GM23338 (cell line): Measurements from ENCODE around the gene HNF4A. TPM values are rescaled to one million over a fixed set of nuclear protein-coding genes. Genes with fewer than 3 reads are reported as not detected.

Source experiments
- ATAC-seq: fragments of 200-7000 bp; cut with Tn5 transposase; 3 replicates; pipeline ENCODE4 v1.9.1; 2020
- DNase-seq: peaks from one replicate; pipeline ENCODE4 v3.0.0-alpha.2; 2015; ENCODE audit warnings: low spot score
- H2AFZ ChIP-seq: fragments of 200-600 bp; sonication (generic); 2 replicates; pipeline ENCODE4 v1.8.0; 2016; ENCODE audit warnings: antibody characterized with exemption, mild to moderate bottlenecking, moderate library complexity
- H3F3A ChIP-seq: fragments of 200-600 bp; sonication (generic); replicated peaks from 2 replicates; pipeline ENCODE4 v1.8.0; 2017; ENCODE audit warnings: antibody characterized with exemption, mixed run types, low read depth
- H3K27ac ChIP-seq: fragments of 200-600 bp; sonication (generic); 2 replicates; pipeline ENCODE4 v1.6.1; 2016; ENCODE audit warnings: low read depth
- H3K27me3 ChIP-seq: fragments of 200-600 bp; sonication (generic); 2 replicates; pipeline ENCODE4 v1.8.0; 2016; ENCODE audit warnings: mild to moderate bottlenecking, mixed run types, moderate library complexity; ENCODE audit not compliant: insufficient read depth
- H3K36me3 ChIP-seq: fragments of 200-600 bp; sonication (generic); 2 replicates; pipeline ENCODE4 v1.8.0; 2016; ENCODE audit warnings: mild to moderate bottlenecking; ENCODE audit not compliant: insufficient read depth
- H3K4me1 ChIP-seq: fragments of 200-600 bp; sonication (generic); 2 replicates; pipeline ENCODE4 v1.8.0; 2016; ENCODE audit warnings: mild to moderate bottlenecking, moderate library complexity; ENCODE audit not compliant: insufficient read depth
- H3K4me2 ChIP-seq: fragments of 200-600 bp; sonication (generic); 2 replicates; pipeline ENCODE4 v1.7.1; 2017; ENCODE audit warnings: mixed run types
- H3K4me3 ChIP-seq: fragments of 200-600 bp; sonication (generic); 2 replicates; pipeline ENCODE4 v1.6.1; 2016; ENCODE audit warnings: mixed run types
- H3K79me2 ChIP-seq: fragments of 200-600 bp; sonication (generic); replicated peaks from 2 replicates; pipeline ENCODE4 v1.8.0; 2017; ENCODE audit warnings: mild to moderate bottlenecking; ENCODE audit not compliant: insufficient read depth
- H3K9me2 ChIP-seq: fragments of 200-600 bp; sonication (generic); 2 replicates; pipeline ENCODE4 v1.8.0; 2017; ENCODE audit not compliant: insufficient read depth
- H4K20me1 ChIP-seq: fragments of 200-600 bp; sonication (generic); replicated peaks from 2 replicates; pipeline ENCODE4 v1.8.0; 2017; ENCODE audit warnings: mild to moderate bottlenecking; ENCODE audit not compliant: insufficient read depth
- H3K27ac Mint-ChIP-seq: 2 replicates; pipeline ENCODE4 v1.8.0; 2020; ENCODE audit warnings: inconsistent platforms, mild to moderate bottlenecking, moderate library complexity, mixed read lengths
- H3K27me3 Mint-ChIP-seq: 3 replicates; pipeline ENCODE4 v1.8.0; 2022; ENCODE audit warnings: low read depth, mild to moderate bottlenecking, moderate library complexity, mixed read lengths, inconsistent platforms; ENCODE audit not compliant: insufficient read depth, poor library complexity
- H3K36me3 Mint-ChIP-seq: 3 replicates; pipeline ENCODE4 v1.8.0; 2021; ENCODE audit warnings: low read depth, mild to moderate bottlenecking, inconsistent platforms, moderate library complexity, mixed read lengths
- H3K4me1 Mint-ChIP-seq: 3 replicates; pipeline ENCODE4 v1.8.0; 2020; ENCODE audit warnings: mild to moderate bottlenecking, inconsistent platforms, mixed read lengths
- H3K4me3 Mint-ChIP-seq: 3 replicates; pipeline ENCODE4 v1.8.0; 2021; ENCODE audit warnings: moderate library complexity, mild to moderate bottlenecking, inconsistent platforms, mixed read lengths
- H3K9me3 Mint-ChIP-seq: 3 replicates; pipeline ENCODE4 v1.8.0; 2020; ENCODE audit warnings: moderate library complexity, mild to moderate bottlenecking, inconsistent platforms, mixed read lengths
- CREB1 ChIP-seq: fragments of 250-450 bp; sonication (Bioruptor Pico); IDR thresholded peaks from 2 replicates; pipeline ENCODE4 v1.5.0; 2020; ENCODE audit warnings: low read depth, mild to moderate bottlenecking, moderate library complexity
- EZH2 ChIP-seq: fragments of 200-600 bp; sonication (generic); IDR thresholded peaks from one replicate; pipeline ENCODE4 v1.8.0; 2017; ENCODE audit warnings: antibody characterized with exemption, mild to moderate bottlenecking, low read depth; ENCODE audit not compliant: unreplicated experiment
- EZH2phosphoT487 ChIP-seq: fragments of 200-600 bp; sonication (generic); IDR thresholded peaks from one replicate; pipeline ENCODE4 v1.8.1; 2018; ENCODE audit warnings: antibody characterized with exemption; ENCODE audit not compliant: unreplicated experiment
- JUNB ChIP-seq: IDR thresholded peaks from one replicate; pipeline ENCODE4 v1.6.1; 2016; ENCODE audit warnings: antibody characterized with exemption; ENCODE audit not compliant: unreplicated experiment
- POLR2AphosphoS5 ChIP-seq: IDR thresholded peaks from 2 replicates; pipeline ENCODE4 v1.6.1; 2016; ENCODE audit warnings: antibody characterized with exemption, low read depth
- STAT1 ChIP-seq: IDR thresholded peaks from one replicate; pipeline ENCODE4 v1.6.1; 2016; ENCODE audit warnings: antibody characterized with exemption; ENCODE audit not compliant: unreplicated experiment
- ZNF114 ChIP-seq: fragments of 250-450 bp; sonication (Bioruptor Pico); IDR thresholded peaks from 2 replicates; pipeline ENCODE4 v1.5.0; 2020; ENCODE audit warnings: mild to moderate bottlenecking, moderate library complexity
- ZNF331 ChIP-seq: fragments of 250-450 bp; sonication (Bioruptor Pico); IDR thresholded peaks from 2 replicates; pipeline ENCODE4 v1.5.0; 2020; ENCODE audit warnings: low read depth, mild to moderate bottlenecking, moderate library complexity
- ZNF462 ChIP-seq: fragments of 250-450 bp; sonication (Bioruptor Pico); IDR thresholded peaks from 2 replicates; pipeline ENCODE4 v1.5.0; 2020; ENCODE audit warnings: mild to moderate bottlenecking, moderate library complexity
- polyA plus RNA-seq: library from polyadenylated mRNA; unstranded; fragments of >200 nt; fragmentation: Nextera tagmentation; extraction: Ambion mirVana; gene quantifications from 2 replicates; pipeline ENCODE4 v1.2.1, GENCODE V29; 2016
- total RNA-seq: library from RNA; depleted of rRNA; stranded (reverse); fragments of >200 nt; shearing (Covaris generic); gene quantifications from 2 replicates; pipeline ENCODE4 v1.2.3, GENCODE V29; 2014
- TF ChIP-seq, protein P1 (sequence below), 2 experiments: fragments of 200-600 bp in 1 of 2; sonication (generic) in 1 of 2; conservative IDR thresholded peaks; 2 replicates each; pipeline versions ENCODE4 v1.5.1 to v1.6.1; 2016 to 2017; ENCODE audit warnings: antibody characterized with exemption in 2 of 2, low read depth in 2 of 2, mild to moderate bottlenecking in 2 of 2, moderate library complexity in 1 of 2
- TF ChIP-seq, protein P2 (sequence below): IDR thresholded peaks from one replicate; pipeline ENCODE4 v1.6.1; 2018; ENCODE audit warnings: antibody characterized with exemption; ENCODE audit not compliant: unreplicated experiment
- TF ChIP-seq, protein P3 (sequence below): IDR thresholded peaks from 2 replicates; pipeline ENCODE4 v1.6.1; 2016; ENCODE audit warnings: antibody characterized with exemption

Gene HNF4A
- total and polyA plus RNA-seq, 2 experiments from 2014 or later, result not detected

- Histone ChIP-seq H3F3A (no peaks in the 10 kb centered on the region), H2AFZ (no peak overlapping the region), H3K36me3 (no peaks in the 10 kb centered on the region), H3K4me3 (no peak overlapping the region), H3K27me3 (no peaks in the 10 kb centered on the region), H4K20me1 (no peaks in the 10 kb centered on the region), H3K79me2 (no peaks in the 10 kb centered on the region), H3K27ac (no peak overlapping the region), H3K9me2 (no peaks in the 10 kb centered on the region), H3K4me1 (no peaks in the 10 kb centered on the region), H3K4me2 (no peak overlapping the region)
- ATAC-seq (no peak), DNase-seq (no peak)
- peaks cover 5% of the 10 kb centered on the region for H3K27me3 Mint-ChIP-seq
- H3K9me3 Mint-ChIP-seq, result no peaks in the 10 kb centered on the region
- no peak overlapping the region for H3K4me3 Mint-ChIP-seq
- H3K27ac Mint-ChIP-seq, result no peak overlapping the region
- no peak for TF ChIP-seq STAT1
- TF ChIP-seq POLR2AphosphoS5, result no peak
- TF ChIP-seq JUNB, result no peak
- no peak for TF ChIP-seq ZNF462 (CRISPR knock-in tag)
- TF ChIP-seq ZNF114 (CRISPR knock-in tag), result no peak
- no peak for TF ChIP-seq EZH2phosphoT487
- TF ChIP-seq CREB1 (CRISPR knock-in tag), result no peak
- TF ChIP-seq, protein P1, sequence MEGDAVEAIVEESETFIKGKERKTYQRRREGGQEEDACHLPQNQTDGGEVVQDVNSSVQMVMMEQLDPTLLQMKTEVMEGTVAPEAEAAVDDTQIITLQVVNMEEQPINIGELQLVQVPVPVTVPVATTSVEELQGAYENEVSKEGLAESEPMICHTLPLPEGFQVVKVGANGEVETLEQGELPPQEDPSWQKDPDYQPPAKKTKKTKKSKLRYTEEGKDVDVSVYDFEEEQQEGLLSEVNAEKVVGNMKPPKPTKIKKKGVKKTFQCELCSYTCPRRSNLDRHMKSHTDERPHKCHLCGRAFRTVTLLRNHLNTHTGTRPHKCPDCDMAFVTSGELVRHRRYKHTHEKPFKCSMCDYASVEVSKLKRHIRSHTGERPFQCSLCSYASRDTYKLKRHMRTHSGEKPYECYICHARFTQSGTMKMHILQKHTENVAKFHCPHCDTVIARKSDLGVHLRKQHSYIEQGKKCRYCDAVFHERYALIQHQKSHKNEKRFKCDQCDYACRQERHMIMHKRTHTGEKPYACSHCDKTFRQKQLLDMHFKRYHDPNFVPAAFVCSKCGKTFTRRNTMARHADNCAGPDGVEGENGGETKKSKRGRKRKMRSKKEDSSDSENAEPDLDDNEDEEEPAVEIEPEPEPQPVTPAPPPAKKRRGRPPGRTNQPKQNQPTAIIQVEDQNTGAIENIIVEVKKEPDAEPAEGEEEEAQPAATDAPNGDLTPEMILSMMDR (conservative IDR thresholded peaks at IDR 0.05; ENCODE audit: low read depth in 2 of 2), result no peak
- TF ChIP-seq EZH2, result no peak
- TF ChIP-seq, protein P2, sequence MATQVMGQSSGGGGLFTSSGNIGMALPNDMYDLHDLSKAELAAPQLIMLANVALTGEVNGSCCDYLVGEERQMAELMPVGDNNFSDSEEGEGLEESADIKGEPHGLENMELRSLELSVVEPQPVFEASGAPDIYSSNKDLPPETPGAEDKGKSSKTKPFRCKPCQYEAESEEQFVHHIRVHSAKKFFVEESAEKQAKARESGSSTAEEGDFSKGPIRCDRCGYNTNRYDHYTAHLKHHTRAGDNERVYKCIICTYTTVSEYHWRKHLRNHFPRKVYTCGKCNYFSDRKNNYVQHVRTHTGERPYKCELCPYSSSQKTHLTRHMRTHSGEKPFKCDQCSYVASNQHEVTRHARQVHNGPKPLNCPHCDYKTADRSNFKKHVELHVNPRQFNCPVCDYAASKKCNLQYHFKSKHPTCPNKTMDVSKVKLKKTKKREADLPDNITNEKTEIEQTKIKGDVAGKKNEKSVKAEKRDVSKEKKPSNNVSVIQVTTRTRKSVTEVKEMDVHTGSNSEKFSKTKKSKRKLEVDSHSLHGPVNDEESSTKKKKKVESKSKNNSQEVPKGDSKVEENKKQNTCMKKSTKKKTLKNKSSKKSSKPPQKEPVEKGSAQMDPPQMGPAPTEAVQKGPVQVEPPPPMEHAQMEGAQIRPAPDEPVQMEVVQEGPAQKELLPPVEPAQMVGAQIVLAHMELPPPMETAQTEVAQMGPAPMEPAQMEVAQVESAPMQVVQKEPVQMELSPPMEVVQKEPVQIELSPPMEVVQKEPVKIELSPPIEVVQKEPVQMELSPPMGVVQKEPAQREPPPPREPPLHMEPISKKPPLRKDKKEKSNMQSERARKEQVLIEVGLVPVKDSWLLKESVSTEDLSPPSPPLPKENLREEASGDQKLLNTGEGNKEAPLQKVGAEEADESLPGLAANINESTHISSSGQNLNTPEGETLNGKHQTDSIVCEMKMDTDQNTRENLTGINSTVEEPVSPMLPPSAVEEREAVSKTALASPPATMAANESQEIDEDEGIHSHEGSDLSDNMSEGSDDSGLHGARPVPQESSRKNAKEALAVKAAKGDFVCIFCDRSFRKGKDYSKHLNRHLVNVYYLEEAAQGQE, result no peak
- TF ChIP-seq ZNF331 (CRISPR knock-in tag), result no peak
- TF ChIP-seq, protein P3, sequence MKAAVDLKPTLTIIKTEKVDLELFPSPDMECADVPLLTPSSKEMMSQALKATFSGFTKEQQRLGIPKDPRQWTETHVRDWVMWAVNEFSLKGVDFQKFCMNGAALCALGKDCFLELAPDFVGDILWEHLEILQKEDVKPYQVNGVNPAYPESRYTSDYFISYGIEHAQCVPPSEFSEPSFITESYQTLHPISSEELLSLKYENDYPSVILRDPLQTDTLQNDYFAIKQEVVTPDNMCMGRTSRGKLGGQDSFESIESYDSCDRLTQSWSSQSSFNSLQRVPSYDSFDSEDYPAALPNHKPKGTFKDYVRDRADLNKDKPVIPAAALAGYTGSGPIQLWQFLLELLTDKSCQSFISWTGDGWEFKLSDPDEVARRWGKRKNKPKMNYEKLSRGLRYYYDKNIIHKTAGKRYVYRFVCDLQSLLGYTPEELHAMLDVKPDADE, result no peak
- H3K4me1 Mint-ChIP-seq, result no peaks in the 10 kb centered on the region
- H3K36me3 Mint-ChIP-seq, result no peaks in the 10 kb centered on the region
Observed at GRCh38 chr20:44395461-44396340, 40.2 kb downstream of the HNF4A start.
